Thyroid gland (tissue), 4 donors: ENCODE data around the gene ABLIM1.

ENCODE experiments used
- CTCF ChIP-seq, 6 experiments: fragments of 200-600 bp in 3 of 6; fragments of 450-650 bp in 3 of 6; sonication (generic) in 3 of 6; IDR thresholded peaks; one replicate each; pipeline ENCODE4 v1.5.1; 2016 to 2019; ENCODE audit warnings: antibody characterized with exemption in 6 of 6, mild to moderate bottlenecking in 2 of 6, inconsistent platforms in 1 of 6, moderate library complexity in 1 of 6
- POLR2A ChIP-seq, 2 donors: fragments of 450-650 bp; IDR thresholded peaks; one replicate each; pipeline ENCODE4 v1.6.1; 2017; ENCODE audit warnings: antibody characterized with exemption in 2 of 2, mild to moderate bottlenecking in 2 of 2, moderate library complexity in 1 of 2

- TF ChIP-seq POLR2A (IDR thresholded peaks at IDR 0.05) (no peak), CTCF (IDR thresholded peaks at IDR 0.05) (peak; percentile 78 to 89 (median 84))
These were observed 186.8 kb downstream of the ABLIM1 start for GRCh38 chr10:114470956-114471905.
